IPS-18c (cell line): ENCODE results near the gene CYLD.

Source experiments
- H3K4me3 ChIP-seq: 2 replicates; pipeline ENCODE4 v1.7.0; 2013; ENCODE audit warnings: low read depth, mild to moderate bottlenecking, low read length, moderate library complexity; ENCODE audit not compliant: insufficient read depth
- H3K9me3 ChIP-seq: one replicate; pipeline ENCODE4 v1.6.1; 2013; ENCODE audit warnings: mild to moderate bottlenecking, low read length, moderate library complexity; ENCODE audit not compliant: control insufficient read depth, insufficient read depth

Gene CYLD

DNA sequence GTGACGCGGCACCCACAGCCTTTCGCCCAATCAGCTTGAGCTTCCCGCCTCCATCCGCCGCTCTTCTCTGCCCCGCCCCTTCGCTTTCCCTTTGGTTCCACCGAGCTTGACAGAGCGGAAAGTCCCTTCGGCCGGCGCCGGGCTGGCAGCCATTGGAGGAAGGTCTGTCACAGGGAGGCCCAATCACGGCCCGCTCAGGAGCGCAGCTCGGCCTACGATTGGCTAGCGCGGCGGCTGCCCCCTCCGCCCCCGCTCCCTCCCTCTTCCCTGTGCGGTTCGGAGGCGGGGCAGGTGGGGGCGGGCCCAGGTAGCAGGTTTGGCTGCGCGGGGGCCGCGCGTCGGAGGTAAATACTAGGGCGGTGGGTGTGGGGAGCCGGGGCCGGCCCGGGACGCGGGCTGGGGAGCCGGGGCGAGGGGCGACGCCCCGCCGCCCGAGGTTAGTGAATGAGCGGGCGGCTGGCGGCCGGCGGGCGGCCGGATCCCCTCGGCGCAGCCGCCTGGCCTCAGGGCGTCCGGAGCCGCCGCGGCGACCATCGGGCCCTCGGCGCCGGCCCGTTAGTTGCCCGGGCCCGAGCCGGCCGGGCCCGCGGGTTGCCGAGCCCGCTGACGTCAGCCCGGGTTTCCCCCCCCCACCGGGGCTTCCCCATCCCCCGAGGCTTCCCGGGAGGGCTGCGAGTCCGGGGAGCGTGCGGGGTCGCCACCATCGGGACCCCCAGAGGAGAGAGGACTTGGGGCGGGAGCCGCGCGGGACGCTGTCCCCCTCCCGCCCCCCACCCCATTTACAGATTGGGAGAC lies at the start of gene CYLD:
Gene CYLD (plus strand): TSS at position 306 of the 795 bp plus-strand sequence. CDS start 7,613 bp downstream, outside the sequence.
- peak within 1 kb of the TSS; percentile 63 for H3K4me3 ChIP-seq
- no peaks in the 10 kb centered on the region for H3K9me3 ChIP-seq

- H3K9me3 ChIP-seq: no peaks in the 10 kb centered on the region
- H3K4me3 ChIP-seq: no peak overlapping the region
Measured at GRCh38 chr16:50692644-50692998, 49.3 kb upstream of the CYLD start.

GRCh38 chr16:50692999-50693781 lies 48.7 kb upstream of the CYLD start, which contains the start of gene NOD2:
Gene NOD2, plus strand, starts transcription at chr16:50693606. Its CDS starts 5,890 bp downstream, at chr16:50699496.
- peak within 1 kb of the TSS; percentile 34 for H3K4me3 ChIP-seq
- H3K9me3 ChIP-seq: no peaks in the 10 kb centered on the region

DNA sequence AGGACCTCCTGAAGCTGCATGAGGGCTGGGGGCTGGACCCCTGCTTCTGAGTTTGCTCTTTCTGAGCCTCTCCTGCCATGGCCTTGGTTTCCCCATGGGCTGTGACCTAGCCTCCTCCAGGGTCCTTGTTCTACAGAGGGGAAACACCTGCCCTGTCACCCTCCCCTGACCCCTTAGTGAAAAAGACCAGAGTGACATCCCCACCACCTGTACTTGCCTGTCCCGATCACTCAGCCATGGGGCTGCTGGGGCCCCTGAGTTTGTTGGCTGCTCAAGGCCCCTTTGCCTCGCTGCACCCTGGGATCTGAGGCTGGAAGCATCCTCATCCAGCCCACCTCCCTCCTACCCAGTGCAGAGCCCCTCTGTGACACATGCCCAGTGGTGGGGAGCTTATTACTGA lies 47.7 kb upstream of the CYLD start:
- Histone ChIP-seq H3K9me3 (no peaks in the 10 kb centered on the region), H3K4me3 (no peak overlapping the region)

- H3K9me3 ChIP-seq: no peaks in the 10 kb centered on the region
- H3K4me3 ChIP-seq: no peak overlapping the region
Measured at GRCh38 chr16:50695017-50696000, 46.6 kb upstream of the CYLD start.

GRCh38 chr16:50696126-50696525 lies 45.8 kb upstream of the CYLD start:
- no peak overlapping the region for H3K4me3 ChIP-seq

DNA sequence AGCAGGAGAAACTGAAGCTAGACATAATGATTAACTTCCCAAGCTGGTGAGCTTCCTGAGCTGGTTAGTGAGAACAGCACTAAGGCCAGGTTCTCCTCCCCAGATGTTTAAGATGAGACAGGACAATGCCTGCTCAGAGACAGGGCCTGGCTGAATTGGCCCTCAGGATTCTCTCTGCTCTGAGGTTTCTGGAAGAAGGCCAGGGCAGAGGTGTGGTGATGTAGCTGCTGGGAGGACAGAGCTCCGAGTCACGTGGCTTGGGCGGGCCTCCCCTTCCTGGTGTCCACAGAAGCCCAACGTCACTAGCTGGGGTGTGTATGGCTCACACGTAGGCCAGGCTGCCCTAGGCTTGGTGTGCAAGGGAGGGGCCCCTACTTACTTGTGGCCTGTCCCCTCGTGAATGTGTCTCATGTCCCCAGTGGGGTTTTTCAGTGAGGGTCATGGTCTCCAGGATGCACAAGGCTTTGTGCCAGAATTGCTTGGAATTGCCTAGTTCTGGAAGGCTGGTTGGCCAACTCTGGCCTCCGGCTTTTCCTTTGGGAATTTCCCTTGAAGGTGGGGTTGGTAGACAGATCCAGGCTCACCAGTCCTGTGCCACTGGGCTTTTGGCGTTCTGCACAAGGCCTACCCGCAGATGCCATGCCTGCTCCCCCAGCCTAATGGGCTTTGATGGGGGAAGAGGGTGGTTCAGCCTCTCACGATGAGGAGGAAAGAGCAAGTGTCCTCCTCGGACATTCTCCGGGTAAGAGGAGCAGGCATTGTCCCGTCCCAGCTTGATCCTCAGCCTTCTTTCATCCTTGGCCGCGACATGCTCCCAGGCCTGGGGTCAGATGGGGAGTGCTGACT lies 45.1 kb upstream of the CYLD start:
- H3K9me3 ChIP-seq: no peaks in the 10 kb centered on the region
- no peak overlapping the region for H3K4me3 ChIP-seq

More at GRCh38 chr16:50696126-50696525, 45.8 kb upstream of the CYLD start:
- no peaks in the 10 kb centered on the region for H3K9me3 ChIP-seq

- Histone ChIP-seq H3K9me3 (no peaks in the 10 kb centered on the region), H3K4me3 (no peak overlapping the region)
Measured at GRCh38 chr16:50697421-50697715, 44.5 kb upstream of the CYLD start.

DNA sequence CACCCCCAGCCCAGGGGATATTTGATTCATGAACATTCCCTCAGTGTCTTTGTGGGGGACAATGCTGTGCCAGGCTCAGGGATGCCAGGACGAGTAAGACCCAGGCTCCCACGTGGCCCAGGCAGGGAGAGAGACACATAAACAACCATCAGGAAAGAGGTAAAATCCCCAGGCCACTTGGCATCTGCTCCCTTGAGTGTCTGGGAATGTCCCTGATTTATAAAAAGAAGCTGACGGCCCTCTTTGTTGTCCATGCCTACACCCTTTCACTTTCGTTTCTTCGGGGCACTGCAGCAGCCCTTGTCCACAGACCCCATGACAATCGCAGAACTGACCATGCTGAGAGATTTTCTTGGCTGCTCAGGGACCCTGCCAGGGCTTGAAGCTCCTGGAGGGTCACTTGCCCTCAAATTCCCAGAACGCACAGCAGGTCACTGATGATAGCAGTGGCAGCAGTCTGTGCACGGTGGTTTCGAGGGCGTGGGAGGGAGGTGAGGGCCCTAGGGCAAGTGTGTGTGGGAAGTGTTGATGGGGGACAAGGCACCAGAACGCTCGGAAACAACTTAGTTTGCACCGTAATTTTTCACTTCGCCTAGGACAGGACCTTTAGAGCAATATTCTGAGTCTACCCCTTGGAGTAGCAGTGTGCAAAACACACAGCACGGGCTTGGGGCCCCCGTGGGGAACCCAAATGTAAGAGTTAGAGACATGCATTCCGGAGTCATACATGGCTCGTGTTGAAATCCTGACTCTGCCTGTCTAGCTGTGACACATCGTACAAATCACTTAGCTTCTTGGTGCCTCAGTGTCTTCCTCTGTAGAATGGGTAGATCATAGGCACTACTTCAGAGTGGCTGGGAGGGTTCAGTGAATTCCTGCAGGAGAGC lies 43.8 kb upstream of the CYLD start:
- Histone ChIP-seq H3K9me3 (no peaks in the 10 kb centered on the region), H3K4me3 (no peak overlapping the region)

- H3K9me3 ChIP-seq: peaks cover 7% of the 10 kb centered on the region
- H3K4me3 ChIP-seq: no peak overlapping the region
Measured at GRCh38 chr16:50699326-50700159, 42.3 kb upstream of the CYLD start.

- peaks cover 13% of the 10 kb centered on the region for H3K9me3 ChIP-seq
- no peak overlapping the region for H3K4me3 ChIP-seq
Measured at GRCh38 chr16:50702725-50703124, 39.2 kb upstream of the CYLD start.

DNA sequence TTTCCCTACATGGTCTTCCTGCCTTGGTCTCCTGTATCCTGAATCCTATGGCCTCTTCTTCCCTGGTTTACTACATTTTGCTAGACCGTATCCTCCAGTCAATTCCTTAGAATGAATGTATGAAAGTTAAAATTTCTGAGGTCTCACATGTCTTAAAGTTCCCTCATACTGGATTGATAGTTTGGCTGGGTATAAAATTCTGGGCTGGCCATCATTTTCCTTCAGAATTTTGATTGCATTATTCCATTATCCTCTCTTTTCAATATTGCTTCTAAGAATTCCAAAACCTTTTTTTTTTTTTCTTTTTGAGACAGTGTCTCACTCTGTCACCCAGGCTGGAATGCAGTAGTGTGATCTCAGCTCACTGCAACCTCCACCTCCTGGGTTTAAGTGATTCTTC lies 37.6 kb upstream of the CYLD start:
- H3K9me3 ChIP-seq: peaks cover 13% of the 10 kb centered on the region
- no peak overlapping the region for H3K4me3 ChIP-seq

DNA sequence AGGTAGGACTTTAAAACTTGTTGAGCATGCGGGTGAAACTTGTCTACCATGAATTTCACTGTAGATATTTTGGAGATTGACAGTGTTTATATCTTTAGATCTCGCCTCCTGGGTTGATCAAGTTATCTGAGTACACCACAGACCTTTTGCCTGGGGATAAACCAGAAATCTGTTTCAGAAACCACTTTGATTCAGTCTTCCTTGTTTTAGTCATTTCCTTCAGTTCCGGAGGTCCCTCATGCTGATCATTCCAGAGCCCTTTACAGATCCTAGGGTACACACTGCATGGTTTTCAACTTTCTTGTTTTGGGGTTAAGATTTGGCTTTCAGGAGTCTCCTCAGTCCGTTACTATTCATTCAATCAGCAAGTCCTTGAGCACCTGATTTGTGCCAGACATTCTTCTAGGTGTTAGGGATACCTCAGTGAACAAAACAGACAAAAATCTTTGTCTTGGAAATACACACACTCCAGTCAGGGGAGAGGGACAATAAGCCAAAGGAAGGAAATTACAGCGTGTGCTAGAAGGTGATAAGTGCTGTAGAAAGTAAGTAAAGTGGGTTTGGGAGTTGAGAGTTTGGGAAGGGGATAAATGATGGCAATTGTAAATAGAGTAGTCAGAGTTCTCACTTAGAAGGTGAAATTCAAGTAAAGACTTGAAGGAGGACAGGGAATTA lies 36.3 kb upstream of the CYLD start:
- Histone ChIP-seq H3K9me3 (peaks cover 13% of the 10 kb centered on the region), H3K4me3 (no peak overlapping the region)

GRCh38 chr16:50706250-50706649 lies 35.6 kb upstream of the CYLD start:
- H3K4me3 ChIP-seq: no peak overlapping the region
- H3K9me3 ChIP-seq: peaks cover 13% of the 10 kb centered on the region
